Muscle layer of colon (tissue), 2 donors: Measurements from ENCODE around the gene IL2RA.

Experiments
- H3K27ac ChIP-seq: one replicate; pipeline ENCODE4 v1.7.0; 2013; ENCODE audit warnings: low read depth, mild to moderate bottlenecking, low read length, moderate library complexity
- H3K27me3 ChIP-seq, 2 donors: one replicate each; pipeline ENCODE4 v1.7.0; 2013; ENCODE audit warnings: low read length in 2 of 2, mild to moderate bottlenecking in 2 of 2; ENCODE audit not compliant: insufficient read depth in 2 of 2, control insufficient read depth in 1 of 2
- H3K36me3 ChIP-seq: one replicate; pipeline ENCODE4 v1.7.0; 2013; ENCODE audit warnings: mild to moderate bottlenecking, low read length; ENCODE audit not compliant: insufficient read depth
- H3K4me1 ChIP-seq: one replicate; pipeline ENCODE4 v1.7.0; 2013; ENCODE audit warnings: mild to moderate bottlenecking, low read length; ENCODE audit not compliant: insufficient read depth
- H3K4me3 ChIP-seq, 2 donors: one replicate each; pipeline ENCODE4 v1.7.0; 2013; ENCODE audit warnings: low read length in 2 of 2, low read depth in 1 of 2, mild to moderate bottlenecking in 1 of 2, moderate library complexity in 1 of 2
- H3K9ac ChIP-seq: one replicate; pipeline ENCODE4 v1.7.0; 2013; ENCODE audit warnings: low read length
- H3K9me3 ChIP-seq: one replicate; pipeline ENCODE4 v1.7.0; 2013; ENCODE audit warnings: mild to moderate bottlenecking, low read length
- donor health status: abdominal sarcoma.
- donor health status: Adenocarcinoma of cecum.

The IL2RA gene

GRCh38 chr10:6030217-6030616 lies 31.9 kb downstream of the IL2RA start:
- Histone ChIP-seq H3K4me3 (no peak overlapping the region), H3K36me3 (no peaks in the 10 kb centered on the region), H3K9ac (no peak overlapping the region), H3K27me3 (no peaks in the 10 kb centered on the region), H3K9me3 (no peaks in the 10 kb centered on the region), H3K4me1 (peaks cover 11% of the 10 kb centered on the region), H3K27ac (no peak overlapping the region)

- Histone ChIP-seq H3K4me1 (no peaks in the 10 kb centered on the region), H3K27me3 (no peaks in the 10 kb centered on the region), H3K27ac (no peak overlapping the region), H3K36me3 (no peaks in the 10 kb centered on the region), H3K9me3 (no peaks in the 10 kb centered on the region), H3K9ac (no peak overlapping the region), H3K4me3 (no peak overlapping the region)
These were observed 34.2 kb downstream of the IL2RA start for GRCh38 chr10:6027929-6028328.

GRCh38 chr10:6025683-6026255 lies 36.4 kb downstream of the IL2RA start:
- no peak overlapping the region for H3K9ac ChIP-seq
- H3K27me3 ChIP-seq, result no peaks in the 10 kb centered on the region

GRCh38 chr10:6024334-6024682 lies 37.9 kb downstream of the IL2RA start:
- no peak overlapping the region for H3K9ac ChIP-seq
- H3K4me1 ChIP-seq, result no peaks in the 10 kb centered on the region
- H3K27ac ChIP-seq, result no peak overlapping the region
- H3K4me3 ChIP-seq, result no peak overlapping the region
- no peaks in the 10 kb centered on the region for H3K36me3 ChIP-seq
- H3K27me3 ChIP-seq, result no peaks in the 10 kb centered on the region
- no peaks in the 10 kb centered on the region for H3K9me3 ChIP-seq

More at GRCh38 chr10:6025683-6026255, 36.4 kb downstream of the IL2RA start:
- H3K27ac ChIP-seq, result no peak overlapping the region
- H3K9me3 ChIP-seq, result no peaks in the 10 kb centered on the region
- no peaks in the 10 kb centered on the region for H3K4me1 ChIP-seq
- H3K36me3 ChIP-seq, result no peaks in the 10 kb centered on the region
- no peak overlapping the region for H3K4me3 ChIP-seq

- Histone ChIP-seq H3K36me3 (no peaks in the 10 kb centered on the region), H3K4me1 (no peaks in the 10 kb centered on the region), H3K27ac (no peak overlapping the region), H3K9ac (no peak overlapping the region), H3K4me3 (no peak overlapping the region), H3K9me3 (no peaks in the 10 kb centered on the region), H3K27me3 (no peaks in the 10 kb centered on the region)
These were observed 38.4 kb downstream of the IL2RA start for GRCh38 chr10:6023661-6024333.

- H3K4me1 ChIP-seq, result no peaks in the 10 kb centered on the region
- H3K4me3 ChIP-seq, result no peak overlapping the region
- H3K27ac ChIP-seq, result no peak overlapping the region
- no peaks in the 10 kb centered on the region for H3K9me3 ChIP-seq
- no peaks in the 10 kb centered on the region for H3K36me3 ChIP-seq
- H3K27me3 ChIP-seq, result no peaks in the 10 kb centered on the region
- H3K9ac ChIP-seq, result no peak overlapping the region
These were observed 39.5 kb downstream of the IL2RA start for GRCh38 chr10:6022660-6023059.

GRCh38 chr10:6020826-6021225 lies 41.3 kb downstream of the IL2RA start:
- Histone ChIP-seq H3K9ac (no peak overlapping the region), H3K36me3 (no peaks in the 10 kb centered on the region), H3K27me3 (no peaks in the 10 kb centered on the region), H3K27ac (no peak overlapping the region), H3K4me1 (no peaks in the 10 kb centered on the region), H3K4me3 (no peak overlapping the region), H3K9me3 (no peaks in the 10 kb centered on the region)

GRCh38 chr10:6019796-6020195 lies 42.4 kb downstream of the IL2RA start:
- H3K4me1 ChIP-seq, result no peaks in the 10 kb centered on the region
- no peak overlapping the region for H3K4me3 ChIP-seq
- no peaks in the 10 kb centered on the region for H3K27me3 ChIP-seq
- no peaks in the 10 kb centered on the region for H3K36me3 ChIP-seq
- no peak overlapping the region for H3K27ac ChIP-seq
- H3K9me3 ChIP-seq, result no peaks in the 10 kb centered on the region
- H3K9ac ChIP-seq, result no peak overlapping the region

- no peaks in the 10 kb centered on the region for H3K4me1 ChIP-seq
- no peak overlapping the region for H3K9ac ChIP-seq
- H3K36me3 ChIP-seq, result no peaks in the 10 kb centered on the region
- H3K4me3 ChIP-seq, result no peak overlapping the region
- no peaks in the 10 kb centered on the region for H3K9me3 ChIP-seq
- no peak overlapping the region for H3K27ac ChIP-seq
- no peaks in the 10 kb centered on the region for H3K27me3 ChIP-seq
These were observed 43.0 kb downstream of the IL2RA start for GRCh38 chr10:6019010-6019782.

- H3K4me3 ChIP-seq, result no peak overlapping the region
- no peaks in the 10 kb centered on the region for H3K27me3 ChIP-seq
- no peak overlapping the region for H3K9ac ChIP-seq
- H3K4me1 ChIP-seq, result no peaks in the 10 kb centered on the region
- no peaks in the 10 kb centered on the region for H3K36me3 ChIP-seq
- no peak overlapping the region for H3K27ac ChIP-seq
- H3K9me3 ChIP-seq, result no peaks in the 10 kb centered on the region
These were observed 43.7 kb downstream of the IL2RA start for GRCh38 chr10:6018422-6018821.

GRCh38 chr10:6017781-6018354 lies 44.3 kb downstream of the IL2RA start:
- H3K27me3 ChIP-seq, result no peaks in the 10 kb centered on the region
- no peak overlapping the region for H3K9ac ChIP-seq
- no peak overlapping the region for H3K4me3 ChIP-seq
- no peaks in the 10 kb centered on the region for H3K36me3 ChIP-seq
- no peaks in the 10 kb centered on the region for H3K9me3 ChIP-seq
- H3K27ac ChIP-seq, result no peak overlapping the region
- H3K4me1 ChIP-seq, result no peaks in the 10 kb centered on the region
